GM12873 (cell line): Measurements from ENCODE around the gene MBIP.

Source experiments
- CTCF ChIP-seq: IDR thresholded peaks from 2 replicates; pipeline ENCODE4 v1.5.1; 2012; ENCODE audit warnings: low read depth, mild to moderate bottlenecking, moderate library complexity, low read length, control low read depth; ENCODE audit not compliant: insufficient read depth; ENCODE audit errors: missing control alignments

Gene MBIP

GRCh38 chr14:36320200-36320896 is at the start of gene MBIP:
Gene MBIP (minus strand): TSS chr14:36320637. CDS start chr14:36320588, 49 bp downstream.
- no peak for TF ChIP-seq CTCF

- no peak for TF ChIP-seq CTCF
Measured at GRCh38 chr14:36367985-36368774, 47.7 kb upstream of the MBIP start.

- no peak for TF ChIP-seq CTCF
Measured at GRCh38 chr14:36365766-36366165, 45.3 kb upstream of the MBIP start.

GRCh38 chr14:36363704-36364103 is 43.3 kb upstream of the MBIP start:
- no peak for TF ChIP-seq CTCF

- no peak for TF ChIP-seq CTCF
Measured at GRCh38 chr14:36362648-36363047, 42.2 kb upstream of the MBIP start.

GRCh38 chr14:36361210-36361853 is 40.9 kb upstream of the MBIP start:
- TF ChIP-seq CTCF, result no peak

- TF ChIP-seq CTCF, result no peak
Measured at GRCh38 chr14:36356862-36357261, 36.4 kb upstream of the MBIP start.
